Fibroblast of skin of left biceps (primary cell): ENCODE measurements around the gene NELFA.

ENCODE experiments used
- DNase-seq, 2 experiments: peaks; one replicate each; pipeline ENCODE4 v3.0.0-alpha.2; 2013; ENCODE audit warnings: low read depth in 2 of 2

The NELFA gene

DNA sequence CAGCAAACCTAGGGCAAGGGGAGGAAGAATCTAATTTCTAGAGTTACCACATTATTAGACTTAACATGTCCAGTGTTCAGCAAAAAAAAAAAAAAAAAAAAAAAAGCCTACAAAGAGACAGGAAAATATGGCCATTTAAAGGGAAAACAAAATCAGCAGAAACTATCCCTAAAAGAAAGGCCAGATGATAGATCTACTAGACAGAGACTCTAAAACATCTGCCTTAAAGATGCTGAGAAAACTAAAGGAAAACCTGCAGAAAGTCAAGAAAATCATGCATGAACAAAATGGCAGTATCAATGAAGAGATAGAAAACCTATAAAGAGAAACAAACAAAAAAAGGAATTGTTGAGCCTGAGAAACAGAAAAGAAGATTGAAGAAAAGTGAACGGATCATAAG lies 43.8 kb downstream of the NELFA start:
- no peak for DNase-seq

DNA sequence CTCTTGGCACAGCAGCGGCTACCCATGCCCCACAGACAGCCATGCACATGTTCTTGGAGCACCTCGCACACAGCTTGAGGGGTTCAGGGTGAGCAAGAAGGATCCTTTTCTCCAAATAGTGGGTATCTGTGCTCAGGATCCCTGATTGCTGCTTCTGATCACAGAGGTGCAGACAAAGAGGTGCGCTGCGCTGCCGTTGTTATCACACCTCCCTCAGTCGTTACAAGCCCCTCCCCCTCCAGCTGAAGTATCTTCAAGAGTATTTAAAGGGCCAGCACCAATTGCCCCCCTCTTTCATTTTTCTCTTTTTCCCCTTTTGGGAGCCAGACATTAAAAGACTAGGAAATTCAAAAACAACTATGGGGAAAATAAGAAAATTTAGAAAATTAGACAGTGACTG lies 44.3 kb downstream of the NELFA start:
- no peak for DNase-seq

DNA sequence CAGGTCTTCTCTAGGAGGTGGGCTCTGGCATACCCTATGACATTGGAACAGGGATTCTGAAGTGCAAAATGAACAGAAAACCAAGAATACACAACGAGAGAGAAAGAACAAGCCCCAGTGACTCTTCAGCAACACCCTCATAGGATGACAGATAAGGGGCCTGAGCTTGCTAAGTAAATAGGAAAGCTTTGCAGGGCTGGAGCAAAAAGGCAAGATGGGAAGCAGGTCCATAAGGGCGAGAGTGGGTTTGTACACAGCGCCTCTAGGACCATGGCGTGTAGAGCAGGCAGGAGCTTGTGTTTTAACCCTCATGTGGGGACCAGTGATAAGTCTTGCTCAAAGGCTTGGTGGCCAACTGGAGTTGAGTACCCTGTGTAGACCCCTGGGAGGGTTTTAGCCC lies 45.8 kb downstream of the NELFA start:
- no peak for DNase-seq

DNA sequence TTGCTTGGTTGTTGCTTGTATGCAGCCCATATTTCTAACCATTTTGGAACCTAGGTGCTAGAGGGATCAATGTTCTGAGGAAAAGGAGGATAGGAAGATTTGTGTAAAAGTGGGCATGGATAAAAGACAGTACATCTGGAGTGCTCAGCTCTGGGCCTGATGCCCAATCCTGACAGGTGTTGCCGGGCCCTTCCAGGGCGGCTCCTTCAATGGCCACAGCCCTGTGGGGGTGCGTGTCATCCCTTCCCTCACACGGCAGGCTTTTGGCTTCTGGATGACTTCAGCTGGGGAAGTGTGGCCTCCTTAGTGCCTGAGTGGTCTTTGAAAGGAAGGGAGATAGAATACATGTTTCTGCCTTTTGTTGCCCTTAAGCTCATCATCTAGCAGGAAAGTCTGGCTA lies 47.2 kb downstream of the NELFA start:
- DNase-seq: no peak

DNA sequence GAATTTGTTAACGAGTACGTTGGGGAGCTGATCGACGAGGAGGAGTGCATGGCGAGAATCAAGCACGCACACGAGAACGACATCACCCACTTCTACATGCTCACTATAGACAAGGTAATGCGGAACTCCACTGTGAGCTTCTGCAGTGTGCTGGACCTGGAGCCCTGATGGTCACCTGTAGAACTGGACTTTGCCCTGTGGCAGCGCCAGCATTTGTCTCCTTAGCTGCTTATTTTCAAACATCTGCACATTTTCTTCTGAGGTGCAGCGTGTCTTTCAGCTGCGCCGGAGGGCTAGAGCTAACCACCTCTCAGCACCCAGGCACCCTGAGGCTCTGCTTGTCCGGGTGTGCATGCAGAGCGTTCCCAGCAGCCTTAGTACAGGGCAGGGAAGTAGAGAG lies 47.7 kb downstream of the NELFA start:
- no peak for DNase-seq

DNA sequence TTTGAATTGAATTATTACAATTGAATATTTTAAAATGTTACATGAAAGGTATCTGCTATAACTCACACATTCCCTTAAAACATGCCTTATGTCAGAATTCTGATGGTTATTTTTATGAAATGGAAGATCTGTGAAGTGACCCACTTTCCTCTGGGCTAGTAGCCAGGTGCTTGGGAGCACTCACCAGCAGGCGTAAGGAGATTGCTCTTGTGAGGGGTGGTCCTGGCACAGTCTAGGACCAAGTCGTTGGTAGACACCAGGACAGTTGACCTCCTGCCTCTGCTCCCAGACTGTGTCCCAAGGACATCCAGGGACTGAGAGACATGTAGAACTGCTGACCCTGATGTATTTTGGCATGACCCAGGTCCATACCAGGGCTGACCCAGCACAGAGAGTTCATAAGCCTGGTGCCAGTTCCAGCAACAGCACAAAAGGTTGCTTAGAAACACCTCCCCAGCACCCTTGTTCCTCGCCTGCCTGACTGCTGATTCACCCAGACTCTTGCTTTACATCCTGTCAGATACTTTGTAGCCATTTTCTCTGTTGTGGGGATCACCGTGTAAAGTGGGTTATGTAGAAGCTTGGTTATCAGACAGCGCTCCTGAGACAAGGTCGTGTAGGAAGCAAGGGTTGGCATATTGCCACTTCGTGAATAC lies 48.5 kb downstream of the NELFA start:
- DNase-seq: no peak

DNA sequence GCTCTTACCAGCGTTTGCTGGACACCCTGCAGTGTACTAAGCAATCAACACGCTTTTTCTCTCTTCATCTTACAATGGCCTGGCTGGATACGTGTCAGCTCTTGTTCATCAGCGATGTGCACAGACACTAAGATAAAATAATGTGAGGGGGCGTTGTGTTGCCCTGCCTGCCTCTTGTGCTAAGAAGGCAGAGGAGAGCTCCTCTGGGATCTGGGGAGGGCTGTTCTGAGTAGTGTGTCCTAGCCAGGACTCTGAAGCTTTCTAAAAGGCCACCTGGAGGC lies 49.7 kb downstream of the NELFA start:
- no peak for DNase-seq

DNA sequence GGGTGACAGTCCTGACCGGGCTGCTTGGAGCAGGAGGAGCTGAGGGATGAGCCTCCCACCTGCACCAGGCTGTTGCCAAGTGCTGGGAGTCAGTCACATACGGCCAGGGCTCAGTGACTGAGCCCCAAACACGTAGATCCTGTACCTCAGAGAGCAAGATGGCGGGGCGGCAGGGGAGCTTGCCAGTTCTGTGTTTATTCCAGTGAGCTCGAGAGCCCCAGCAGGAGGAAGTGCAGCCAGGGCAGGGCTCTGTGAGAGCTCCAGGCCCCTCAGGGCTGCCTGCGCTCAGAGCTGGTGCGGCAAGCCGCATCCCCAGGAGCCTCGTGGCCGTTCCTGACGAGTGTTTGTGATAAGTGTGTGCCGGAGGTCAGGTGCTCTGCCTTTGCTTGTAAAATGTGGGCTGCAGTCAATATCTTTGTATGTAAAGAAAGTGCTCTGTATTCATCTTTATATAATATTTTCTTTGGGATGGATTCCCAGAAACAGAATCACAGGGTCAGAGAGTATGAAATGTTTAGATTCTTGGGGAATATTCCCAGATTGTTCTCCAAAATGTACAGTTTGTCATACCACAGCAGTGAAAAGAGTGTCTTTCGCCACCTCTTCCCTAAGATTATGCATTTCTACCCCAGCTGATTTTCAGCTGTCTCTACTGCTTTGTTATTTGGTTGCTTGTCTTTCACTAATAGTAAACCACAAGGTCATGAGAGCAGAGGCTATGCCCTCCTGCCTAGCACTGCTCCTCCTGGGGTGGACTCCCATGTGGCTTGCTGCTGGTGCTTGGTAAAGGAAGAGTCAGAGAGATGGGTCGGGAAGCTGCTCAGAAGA lies 50.3 kb downstream of the NELFA start:
- DNase-seq: no peak

DNA sequence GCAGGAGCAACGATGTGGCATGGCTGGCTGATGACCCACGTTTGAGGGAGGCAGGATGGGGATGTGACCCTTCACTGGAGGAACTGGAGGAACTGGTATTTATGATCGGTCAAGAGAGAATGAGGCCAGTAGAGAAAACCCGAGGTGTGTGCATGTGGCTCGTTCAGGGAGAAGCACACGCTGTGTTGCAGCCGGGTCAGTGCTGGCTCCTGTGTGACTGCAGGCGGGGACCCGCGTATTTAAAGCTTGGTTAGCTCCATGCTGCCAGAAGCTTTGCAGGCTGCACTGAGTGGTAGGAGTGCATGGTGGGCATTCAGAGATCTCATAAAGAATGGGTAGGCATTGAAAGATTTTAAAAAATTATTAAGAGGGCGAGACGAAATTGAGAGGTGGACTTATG lies 52.1 kb downstream of the NELFA start:
- DNase-seq: no peak

DNA sequence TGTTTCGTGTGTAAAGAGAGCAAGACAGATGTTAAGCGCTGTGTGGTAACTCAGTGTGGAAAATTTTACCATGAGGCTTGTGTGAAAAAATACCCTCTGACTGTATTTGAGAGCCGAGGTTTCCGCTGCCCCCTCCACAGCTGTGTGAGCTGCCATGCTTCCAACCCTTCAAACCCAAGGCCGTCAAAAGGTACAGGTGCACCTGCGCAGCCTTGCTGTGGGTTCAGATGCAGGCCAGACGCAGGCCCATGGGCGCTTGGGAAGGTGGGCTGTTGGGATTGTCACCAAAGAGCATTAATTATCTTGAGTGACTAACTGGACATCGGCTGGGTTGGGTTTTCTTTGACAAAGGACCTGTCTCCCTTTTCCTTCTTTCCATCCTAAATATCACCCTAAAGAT lies 55.4 kb downstream of the NELFA start:
- DNase-seq: no peak

DNA sequence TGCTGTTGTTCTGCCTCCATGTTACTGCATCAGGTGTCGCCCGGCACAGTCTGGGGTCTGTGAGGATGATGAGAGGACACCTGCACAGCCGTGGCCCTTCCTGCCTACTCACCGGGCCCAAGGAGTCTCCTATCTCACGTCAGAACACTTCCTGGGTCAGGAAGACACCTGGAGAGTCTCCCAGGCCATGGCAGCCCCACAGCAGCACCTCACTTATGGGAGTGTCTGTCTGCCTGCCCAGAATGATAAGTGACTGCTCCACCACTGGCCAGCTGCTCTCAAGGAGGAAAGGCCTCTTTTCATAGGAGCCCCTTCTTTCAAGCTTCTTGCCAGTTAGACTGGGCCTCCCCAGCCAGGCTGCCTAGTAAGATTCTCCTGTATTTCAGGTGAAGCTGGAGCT lies 56.1 kb downstream of the NELFA start:
- DNase-seq: no peak

DNA sequence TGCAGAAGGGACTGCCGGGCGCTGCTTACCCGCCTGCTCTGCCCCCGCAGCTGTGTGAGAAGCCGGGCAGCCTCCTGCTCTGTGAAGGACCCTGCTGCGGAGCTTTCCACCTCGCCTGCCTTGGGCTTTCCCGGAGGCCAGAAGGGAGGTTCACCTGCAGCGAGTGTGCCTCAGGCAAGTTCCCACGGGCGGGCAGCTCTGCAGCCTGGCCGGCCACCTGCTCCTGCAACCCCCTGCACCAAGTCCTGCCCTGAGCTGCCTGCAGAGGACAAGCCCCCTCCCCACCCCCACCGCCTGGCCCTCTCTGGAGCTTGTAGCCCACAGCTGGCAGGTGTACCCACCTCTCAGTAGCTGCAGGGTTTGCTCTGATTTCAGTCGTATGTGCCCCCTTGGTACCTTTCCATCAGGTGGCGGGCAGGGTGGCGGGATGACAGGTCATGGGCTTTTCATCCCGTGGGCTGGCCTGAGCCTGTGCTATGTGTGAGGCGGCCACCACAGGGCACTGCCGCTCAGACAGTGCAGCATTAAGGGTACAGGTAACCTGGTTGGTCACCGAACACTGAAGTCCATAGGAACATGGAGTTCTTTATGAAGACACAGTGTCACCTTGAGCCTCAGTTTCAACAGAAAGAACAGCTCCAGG lies 56.6 kb downstream of the NELFA start:
- no peak for DNase-seq

DNA sequence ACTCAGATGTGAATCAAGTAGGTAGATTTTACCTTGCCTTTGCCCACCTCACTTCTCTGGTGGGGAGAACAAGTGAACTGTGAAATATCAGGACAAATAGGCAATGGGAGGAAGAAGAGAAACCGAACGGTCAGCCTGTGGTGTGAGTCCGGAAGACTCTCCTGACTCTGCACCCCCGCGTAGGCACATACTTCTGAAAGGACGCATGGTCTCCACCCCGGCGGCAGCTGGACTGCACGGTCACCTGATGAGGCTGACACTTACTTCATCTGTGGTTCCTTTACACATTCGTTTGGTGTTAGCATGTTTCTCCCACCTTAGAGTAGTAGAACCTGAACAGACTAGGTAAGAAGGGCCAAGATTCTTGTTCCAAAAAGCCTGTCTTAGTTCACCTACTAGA lies 58.4 kb downstream of the NELFA start:
- DNase-seq: no peak

DNA sequence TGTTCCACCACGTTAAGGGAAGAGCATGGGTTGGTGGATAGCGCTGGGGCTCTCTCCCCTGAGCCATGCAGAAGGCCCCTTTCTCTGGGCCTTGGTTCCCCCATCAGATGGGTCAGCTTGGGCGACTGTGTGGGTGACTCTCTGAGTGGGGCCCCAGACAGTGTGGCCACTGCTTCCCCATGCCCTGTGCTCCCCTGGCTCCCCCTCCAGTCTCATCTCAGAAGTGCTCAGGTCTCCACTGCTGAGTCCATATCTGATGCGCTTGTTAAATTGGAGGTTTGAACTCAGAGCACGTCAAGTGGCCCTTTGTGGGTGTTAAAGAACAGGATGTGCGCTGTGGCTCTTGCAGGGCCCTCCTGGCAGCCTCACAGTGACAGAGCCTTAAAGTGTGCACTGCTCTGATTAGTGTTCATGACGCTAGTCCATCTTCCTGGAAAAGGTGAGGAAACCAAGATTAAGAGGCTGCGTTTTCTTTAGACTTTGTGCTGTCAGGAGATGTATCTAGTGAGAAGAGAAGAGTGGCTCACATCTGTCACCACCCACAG lies 59.8 kb downstream of the NELFA start:
- DNase-seq: no peak

DNA sequence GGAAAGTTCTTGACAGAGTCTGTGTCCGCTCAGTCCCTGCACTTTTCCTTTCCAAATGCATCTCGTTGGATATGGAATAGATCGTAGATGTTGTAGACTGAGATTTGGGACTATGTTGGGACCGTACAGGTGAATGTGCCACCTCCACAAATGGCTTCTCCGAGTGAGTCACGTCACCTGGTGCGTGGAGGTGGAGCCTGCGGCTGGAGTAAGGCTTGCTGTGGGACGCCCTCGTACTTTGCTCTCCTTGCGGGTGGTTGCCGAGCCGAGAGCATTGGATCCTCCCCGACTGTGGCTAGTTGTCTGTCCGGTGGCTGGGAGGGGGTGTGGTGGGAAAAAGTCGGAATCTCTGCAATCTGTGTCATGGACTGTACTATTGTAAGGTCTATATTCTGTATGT lies 60.5 kb downstream of the NELFA start:
- no peak for DNase-seq

DNA sequence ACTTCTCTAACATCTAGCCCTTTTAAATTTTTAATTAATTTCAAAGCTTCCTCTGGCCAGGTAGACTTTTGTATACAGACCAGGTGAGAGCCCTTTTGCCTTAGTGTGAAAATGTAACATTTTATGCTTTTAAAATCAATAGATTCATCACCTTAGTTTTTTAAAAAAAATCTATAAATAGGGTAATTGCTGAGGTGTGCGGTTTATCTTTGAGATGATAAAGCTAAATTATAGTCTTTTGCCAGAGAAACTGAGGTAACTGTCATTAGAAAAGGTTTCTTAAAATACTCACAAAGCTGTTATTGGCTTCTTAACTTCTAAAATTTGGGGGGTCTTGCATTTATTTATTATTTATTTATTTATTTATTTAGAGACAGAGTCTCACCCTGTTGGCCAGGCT lies 62.9 kb downstream of the NELFA start:
- no peak for DNase-seq

DNA sequence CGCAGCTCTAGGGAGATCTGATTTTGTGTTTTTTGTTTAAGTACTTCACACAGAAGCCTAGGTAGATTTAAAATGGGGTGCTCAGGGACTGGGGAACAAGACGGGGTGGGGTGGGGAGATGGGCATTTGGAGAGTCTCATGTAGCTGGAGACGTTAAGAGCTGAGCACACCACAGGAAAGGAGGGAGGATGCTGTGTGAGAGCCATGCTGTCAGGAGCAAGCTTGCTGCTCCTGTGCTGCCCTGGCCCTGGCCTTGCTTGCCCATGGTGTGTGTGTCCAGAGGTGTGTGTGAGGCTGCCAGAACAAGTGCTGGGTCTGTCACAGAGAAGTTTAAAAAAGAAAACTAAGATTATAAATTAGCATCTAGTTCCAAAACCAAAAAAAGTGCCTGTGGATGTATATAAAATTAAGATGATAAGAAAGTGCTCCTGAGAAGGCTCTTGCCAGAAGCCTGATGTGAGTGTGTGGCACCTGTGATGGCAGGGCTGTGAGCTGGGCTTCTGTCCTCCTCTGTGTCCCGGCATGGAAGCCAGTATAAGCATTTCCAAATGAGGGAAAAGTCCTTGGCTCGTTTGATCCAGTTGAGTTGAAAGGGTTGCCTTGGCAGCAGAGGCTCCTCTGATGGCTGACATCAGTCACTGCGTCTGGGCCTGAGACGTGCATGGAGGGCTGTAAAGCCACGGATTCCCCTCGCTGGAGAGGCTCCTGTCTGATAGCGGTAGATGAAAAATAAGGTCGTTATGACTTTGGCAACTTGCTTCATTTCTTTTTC lies 63.5 kb downstream of the NELFA start:
- no peak for DNase-seq

DNA sequence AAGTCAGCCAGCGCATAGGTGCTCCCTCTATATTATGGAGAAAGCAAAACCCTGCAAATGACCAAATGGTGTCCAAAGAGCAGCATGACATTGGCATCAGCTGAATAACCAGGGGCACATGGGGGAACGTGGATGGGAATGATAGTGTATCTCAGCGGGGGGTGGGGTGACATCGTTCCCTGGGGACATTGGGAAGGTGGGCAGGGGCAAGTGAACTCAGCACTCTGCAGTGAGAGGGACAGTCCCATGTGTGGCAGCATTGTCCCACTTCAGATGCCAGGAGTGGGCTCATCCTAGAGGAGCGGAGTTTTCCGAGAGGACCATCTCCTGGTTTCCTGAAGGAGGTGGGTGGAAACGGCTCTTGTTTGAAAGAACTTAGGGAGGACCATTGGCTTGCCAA lies 64.8 kb downstream of the NELFA start:
- no peak for DNase-seq

DNA sequence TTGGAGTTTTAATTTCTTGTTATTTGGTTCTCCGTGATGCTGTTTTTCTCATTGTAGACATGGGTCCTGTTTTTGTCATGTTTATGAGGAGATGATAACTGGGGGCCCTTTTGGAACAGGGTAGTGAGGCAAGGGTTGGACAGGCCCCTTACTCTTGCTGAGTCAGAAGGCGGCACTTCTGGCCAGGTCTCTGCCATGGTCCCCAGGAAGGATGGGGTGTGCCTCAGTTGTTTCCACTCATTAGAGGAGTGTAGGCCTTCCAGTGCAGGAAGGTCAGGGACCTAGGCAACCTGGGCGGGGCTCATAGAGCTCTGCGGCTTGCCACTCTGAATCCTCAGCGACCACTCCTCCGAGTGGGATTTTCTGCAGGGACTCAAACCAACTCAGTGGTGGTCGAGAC lies 68.2 kb downstream of the NELFA start:
- no peak for DNase-seq

DNA sequence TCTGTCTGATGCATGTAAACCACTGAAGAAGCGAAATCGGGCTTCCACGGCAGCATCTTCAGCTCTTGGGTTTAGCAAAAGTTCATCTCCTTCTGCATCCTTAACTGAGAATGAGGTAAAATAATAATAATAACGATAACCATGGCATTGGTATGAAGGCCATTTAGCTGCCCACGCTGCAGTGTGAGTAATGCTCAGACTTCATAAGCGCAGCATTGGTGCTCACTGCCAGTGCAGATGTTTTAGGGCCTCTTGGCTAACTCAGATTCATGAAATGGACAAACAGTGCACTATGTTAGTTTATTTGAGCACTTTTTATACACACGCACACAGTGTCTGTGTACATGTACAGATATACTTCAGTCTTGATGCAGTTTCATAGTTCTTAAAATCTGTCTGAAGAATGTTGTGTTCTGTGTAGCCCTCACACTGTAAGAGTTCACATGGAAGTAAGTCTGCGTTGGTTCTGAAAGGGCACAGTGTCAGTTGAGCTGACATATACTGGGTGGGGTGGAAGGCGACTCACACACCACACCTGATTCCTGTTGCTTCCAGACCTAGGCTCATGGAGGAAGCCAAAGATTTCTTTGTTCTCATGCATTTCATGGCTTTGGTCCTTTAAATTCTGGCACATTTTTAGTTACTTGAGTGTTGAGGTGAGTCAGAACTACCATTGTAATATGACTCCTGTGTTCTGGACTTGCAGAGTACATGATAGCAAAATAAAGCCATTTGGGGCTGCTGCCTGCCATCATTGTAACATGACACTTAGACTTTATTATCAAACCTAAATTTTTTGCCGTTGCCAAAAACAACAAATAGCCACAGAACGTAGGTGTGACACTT lies 68.9 kb downstream of the NELFA start:
- DNase-seq: peak; percentile 47 to 53

DNA sequence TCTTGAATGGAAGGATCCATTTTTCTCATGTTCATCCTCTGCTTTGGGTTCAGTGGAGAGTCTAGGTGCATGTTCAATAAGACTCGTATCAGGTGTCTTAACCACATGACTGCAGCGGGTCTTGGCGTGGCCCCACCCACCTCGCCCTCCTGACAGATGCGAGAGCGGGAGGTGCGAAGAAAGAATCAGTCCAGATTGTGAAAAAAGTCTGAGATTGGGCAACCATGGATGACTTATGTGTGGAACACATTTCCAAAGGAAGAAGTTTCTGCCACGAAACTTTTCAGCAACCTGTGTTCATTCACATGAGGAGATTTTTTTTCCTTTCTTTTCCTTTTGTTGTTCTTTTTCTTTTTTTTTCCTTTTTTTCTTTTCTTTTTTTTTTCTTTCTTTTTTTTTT lies 70.7 kb downstream of the NELFA start:
- DNase-seq: no peak
